GM18870 (cell line): ENCODE measurements around the gene HYDIN.
"Not testable (repeated sequence)": the region's sequence is repeated elsewhere in the genome, so short reads cannot be mapped to it uniquely, and the experiment has no call there.

Experiments
- ATAC-seq: cut with Tn5 transposase; IDR thresholded peaks from one replicate; pipeline ENCODE4 v1.9.1; 2021; ENCODE audit warnings: moderate library complexity; ENCODE audit not compliant: unreplicated experiment

The HYDIN gene

DNA sequence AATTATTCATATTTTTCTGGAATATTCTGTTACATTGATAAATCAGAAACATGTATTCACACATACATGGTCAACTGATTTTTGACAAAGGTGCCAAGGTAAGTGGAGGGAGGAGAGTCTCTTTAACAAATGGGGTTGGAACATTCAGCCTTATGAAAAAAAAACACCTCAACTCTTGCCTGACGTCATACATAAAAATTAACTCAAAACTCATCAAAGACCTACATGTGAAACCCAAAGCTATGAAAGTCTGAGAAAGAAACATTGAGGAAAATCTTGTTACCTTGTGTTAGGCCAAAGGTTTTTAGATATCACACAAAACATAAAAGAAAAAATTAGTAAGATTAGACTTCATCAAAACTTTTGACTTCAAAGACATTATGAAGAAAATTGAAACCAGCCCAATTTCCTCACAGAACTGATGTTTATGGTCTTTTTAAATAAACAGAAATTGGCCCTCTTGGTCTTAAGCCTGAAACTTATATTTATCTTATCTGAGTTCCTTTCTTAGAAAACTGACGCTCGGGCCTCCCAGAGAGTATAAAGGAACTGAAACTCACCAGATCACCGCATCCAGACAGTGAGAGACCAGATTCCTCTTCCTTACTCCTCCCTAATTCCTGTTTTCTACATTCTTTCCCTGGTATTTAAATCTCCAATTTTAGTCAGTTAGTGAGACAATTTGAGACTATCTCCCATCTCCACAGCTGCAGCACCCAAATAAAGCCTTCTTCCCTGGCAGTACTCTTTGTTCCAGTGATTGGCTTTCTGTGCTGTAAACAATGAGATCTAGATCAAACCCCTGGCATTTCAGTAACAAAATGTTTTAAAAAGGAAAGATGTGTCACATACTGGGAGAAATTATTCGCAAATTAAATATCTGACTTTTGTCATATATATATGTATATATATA, 4.0 kb downstream of the HYDIN start:
- ATAC-seq = no peak

DNA sequence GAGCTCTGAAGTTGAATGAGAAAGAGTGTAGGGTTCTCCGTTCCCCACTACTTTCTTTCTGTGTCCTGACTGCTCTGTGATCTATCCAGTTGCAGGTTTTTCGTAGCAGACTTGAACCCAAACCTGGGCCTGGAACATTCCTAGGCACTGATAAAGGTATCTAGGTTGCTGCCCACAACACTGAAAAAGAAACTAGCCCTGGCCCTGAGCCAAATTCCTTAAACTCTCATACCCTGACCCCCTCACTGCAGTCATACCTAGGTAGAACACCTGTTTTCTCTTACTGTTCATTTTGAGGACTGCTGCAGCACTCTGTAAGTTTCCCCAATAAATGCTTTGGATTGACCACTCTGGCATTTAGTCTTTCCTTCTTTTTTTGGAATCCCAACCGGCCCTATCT, 5.4 kb downstream of the HYDIN start:
- ATAC-seq = no peak

DNA sequence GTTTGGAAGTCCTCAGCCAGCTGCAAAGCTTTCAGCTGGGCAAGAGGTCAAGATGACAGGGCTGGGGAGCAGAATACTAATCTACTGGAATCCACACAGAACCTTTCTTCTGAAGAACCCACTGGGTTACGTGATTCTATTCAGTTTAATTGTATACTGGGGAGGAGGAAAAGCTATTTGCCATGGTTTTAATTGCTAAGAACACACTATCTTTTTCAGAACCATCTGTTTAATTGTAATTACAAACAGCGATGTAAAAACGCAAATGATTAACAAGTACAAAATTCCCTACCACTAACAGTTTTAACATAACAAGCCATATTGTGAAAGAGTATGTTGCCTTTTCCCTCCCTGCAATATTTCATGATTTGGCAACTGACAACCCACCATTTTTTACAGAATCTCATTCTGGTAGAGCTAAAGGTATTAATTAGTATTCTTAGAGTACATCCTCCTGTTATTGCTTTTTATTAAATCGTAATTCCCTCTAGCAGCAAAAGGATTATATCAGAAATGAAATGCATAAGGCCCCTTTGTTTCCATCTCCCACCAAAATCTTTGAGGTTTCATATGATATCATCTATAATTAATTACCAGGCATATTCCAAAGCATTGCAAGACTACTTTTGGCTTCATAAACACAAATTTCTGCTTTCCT, 12.1 kb downstream of the HYDIN start:
- ATAC-seq = no peak

DNA sequence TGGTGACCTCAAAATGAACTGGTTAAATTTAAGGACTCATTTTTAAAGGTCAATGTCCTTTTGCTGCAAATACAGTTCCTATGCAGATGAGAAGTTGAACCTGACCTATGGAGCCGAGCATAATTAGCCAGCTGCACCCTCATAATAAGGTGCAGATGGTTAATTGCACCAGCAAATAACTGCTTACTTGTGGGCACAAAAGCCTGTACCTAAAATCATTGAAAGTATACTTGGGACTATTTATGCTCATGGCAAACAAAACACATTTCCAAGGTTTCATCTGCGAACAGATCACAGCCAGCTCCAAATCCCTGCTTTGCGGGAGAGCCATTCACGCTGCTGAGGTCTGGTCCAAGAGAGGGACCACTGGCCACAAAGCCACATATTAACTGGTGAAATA, 13.0 kb downstream of the HYDIN start:
- ATAC-seq = no peak

DNA sequence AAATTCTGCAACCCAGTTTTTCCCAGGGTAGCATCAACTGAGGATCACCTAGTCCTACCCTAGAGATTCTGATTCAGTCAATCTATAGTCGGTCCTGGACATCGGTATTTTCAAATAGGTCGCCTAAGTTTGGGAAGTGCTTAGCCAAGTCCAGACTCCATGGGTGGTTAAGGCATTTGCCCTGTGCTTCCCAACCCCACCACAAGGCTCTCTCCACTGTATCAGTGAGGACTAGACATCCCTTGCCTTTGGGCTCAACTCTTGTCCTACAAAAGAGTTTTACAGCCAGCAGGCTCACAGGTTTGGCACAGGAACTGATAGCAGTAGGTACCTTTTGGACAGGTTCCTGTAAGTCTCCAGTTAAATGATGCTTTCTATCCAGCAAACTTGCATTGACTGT, 13.8 kb downstream of the HYDIN start:
- ATAC-seq = no peak

DNA sequence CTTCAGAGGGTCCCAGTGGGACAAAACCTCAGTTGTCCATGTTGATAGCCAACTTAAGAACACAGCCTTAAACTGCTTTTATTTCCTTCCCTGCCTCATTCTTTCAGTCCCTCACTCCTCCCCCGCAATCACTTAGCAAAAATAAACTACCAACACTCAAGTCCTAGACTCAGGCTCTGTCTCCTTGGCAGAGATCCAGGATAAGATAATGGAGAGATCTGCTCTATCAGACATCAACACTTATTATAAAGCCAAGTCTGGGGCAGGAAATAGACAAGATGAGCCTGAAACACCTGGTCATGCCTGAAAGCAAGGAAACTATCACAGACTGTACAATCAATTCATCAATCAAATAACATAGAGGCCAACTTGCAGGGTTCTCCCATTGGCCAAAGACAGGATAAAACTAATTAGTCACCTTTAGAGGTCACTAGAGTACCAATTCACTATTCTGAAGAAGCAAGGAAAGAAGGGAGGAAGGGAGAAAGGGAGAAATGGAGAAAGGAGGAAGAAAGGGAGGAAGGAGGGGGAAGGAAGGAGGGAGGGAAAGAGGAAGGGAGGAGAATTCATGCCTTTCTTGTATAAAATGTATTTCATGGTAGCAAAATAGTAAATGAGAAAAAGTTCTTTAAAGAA, 15.7 kb downstream of the HYDIN start:
- no peak for ATAC-seq

DNA sequence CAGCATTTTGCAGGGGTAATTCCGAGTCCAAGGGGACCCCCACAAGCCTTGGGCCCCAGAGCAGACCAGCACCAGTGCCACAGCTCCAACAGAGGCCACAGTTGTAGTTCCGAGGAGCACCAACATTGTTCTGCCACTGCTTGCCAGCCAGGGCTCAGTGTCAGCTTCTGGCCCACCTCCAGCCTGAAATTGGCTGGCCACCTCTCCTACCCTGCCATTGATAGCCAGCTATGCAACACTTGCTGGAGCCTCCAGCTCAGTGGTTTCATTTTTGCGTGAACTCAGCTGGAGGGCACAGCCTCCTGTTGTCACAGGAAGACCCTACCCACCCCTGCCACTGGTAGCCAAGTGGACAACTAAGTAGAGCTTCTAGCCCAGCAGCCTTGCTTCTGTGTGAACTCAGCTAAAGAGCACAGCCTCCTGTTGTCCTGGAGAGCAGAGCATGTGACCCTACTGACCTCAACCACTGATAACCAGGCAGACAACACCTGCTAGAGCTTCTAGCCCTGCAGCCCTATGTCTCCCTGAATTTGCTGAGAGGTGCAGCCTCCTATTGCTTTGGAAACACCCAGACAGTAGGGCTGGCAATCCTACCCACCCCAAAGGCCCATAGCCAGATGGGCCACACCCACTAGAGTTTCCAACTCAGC, 24.9 kb downstream of the HYDIN start:
- no peak for ATAC-seq

DNA sequence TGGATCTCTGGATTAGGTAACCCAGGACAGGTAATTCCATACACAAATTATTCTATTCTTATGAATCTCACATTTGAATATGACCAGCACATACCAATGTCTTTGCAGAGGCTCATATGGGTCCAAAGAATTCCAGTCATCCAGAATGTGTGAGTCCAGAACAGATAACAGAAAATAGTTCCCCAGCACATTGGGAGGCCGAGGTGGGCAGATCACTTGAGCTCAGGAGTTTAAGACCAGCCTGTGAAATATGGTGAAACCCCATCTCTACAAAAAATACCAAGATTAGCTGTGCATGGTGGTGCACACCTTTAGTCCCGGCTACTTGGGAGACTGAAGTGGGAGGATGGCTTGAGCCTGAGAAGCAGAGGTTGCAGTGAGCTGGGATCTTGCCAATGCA, 26.9 kb downstream of the HYDIN start:
- ATAC-seq = no peak

DNA sequence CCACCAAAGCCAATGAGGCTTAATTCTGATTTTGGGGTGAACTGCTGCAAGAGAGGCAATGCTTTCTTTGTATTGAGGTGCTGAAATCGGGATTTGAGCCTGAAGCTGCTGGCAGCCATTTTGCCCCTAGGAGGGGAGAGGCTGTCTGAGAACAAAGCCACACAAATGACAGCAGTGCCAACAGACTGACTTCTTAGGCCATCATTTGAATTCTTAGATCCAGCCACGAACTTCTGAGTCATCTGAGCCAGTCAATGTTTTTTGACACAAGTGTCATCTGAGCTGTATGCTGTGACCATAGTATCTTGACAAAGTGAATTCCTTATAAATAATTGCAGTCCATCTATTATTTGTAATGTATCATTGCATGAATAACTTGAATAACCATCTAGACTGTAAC, 29.0 kb downstream of the HYDIN start:
- no peak for ATAC-seq

DNA sequence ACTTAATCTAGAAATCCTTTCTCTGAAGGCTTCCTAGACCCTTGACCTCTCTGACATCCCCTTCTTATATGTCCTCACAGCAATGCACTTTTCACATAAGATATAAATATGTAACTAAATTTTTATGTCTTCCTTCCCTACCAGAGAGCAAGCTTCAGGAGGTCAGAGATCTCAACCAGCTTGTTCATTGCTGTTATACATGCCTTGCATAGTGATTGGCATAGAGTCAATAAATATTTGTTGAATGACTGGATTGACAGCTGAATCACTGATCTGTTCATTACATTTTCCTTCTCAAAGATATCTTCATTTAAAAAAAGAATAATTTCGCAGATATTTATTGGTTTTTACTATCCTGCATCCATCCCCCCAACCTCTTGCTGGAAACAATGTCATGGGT, 29.5 kb downstream of the HYDIN start:
- no peak for ATAC-seq

DNA sequence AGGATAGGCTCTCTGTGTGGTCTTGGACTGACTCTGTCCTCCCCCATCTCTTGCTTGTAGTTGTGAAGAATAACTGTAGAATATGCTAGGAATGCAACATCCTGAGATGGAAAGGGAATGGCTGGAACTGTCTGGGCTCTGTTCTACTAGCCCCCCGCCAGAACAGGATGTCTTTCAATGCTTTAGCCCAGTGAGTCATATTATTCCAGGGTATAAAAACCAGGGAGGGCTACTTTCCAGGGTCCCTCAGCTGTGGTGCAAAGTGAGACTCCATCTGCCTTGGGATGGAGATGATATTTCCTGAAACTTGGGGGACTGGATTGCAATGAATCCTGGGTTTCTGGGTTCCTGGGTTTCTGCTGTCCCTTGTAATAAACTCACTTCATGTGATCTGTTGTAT, 32.1 kb downstream of the HYDIN start:
- no peak for ATAC-seq

DNA sequence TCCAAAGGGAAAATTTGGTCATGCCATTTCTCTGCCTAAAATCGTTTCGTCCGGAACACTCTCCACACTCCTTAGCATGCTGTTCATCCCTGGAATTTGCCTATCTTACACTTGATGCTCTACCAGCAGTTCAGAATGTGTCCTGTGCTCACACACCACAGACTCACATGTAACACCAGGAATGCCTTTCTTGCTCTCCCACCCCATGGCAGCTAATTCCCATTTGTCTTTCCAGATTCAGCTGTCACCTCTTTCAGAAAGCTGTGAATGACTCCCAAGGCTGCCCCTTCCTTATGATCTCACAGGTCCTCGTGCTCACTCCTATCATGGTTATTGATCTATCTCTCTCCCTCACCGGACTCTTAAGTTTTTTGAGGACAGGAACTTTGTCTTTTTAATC, 38.1 kb downstream of the HYDIN start:
- ATAC-seq = no peak

DNA sequence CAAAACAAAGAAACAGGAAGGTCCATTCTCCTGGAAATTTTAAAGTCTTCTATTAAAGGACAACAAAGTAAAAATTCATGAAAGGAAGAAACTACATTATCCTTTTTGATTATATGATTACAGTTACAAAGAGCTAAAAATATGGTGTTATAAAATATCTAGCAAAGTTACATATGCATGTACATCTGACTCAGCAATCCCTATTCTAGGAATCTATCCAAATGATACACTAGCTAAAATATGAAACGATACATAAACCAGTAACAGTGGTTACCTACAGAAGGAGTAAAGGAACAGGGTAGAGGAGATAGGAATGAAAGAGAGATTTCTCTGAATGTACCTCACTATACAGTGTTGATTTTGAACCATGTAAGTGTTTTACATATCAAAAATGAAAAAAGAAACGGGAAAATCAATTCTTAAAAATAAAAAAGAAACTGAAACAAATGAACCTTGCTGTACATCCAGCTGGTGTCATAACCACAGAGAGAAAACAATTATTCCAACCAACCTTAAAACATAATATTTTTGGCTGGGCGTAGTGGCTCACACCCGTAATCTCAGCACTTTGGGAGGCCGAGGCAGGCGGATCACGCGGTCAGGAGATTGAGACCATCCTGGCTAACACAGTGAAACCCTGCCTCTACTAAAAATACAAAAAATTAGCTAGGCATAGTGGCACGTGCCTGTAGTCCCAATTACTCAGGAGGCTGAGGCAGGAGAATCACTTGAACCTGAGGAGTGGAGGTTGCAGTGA, 41.4 kb downstream of the HYDIN start:
- ATAC-seq = no peak

DNA sequence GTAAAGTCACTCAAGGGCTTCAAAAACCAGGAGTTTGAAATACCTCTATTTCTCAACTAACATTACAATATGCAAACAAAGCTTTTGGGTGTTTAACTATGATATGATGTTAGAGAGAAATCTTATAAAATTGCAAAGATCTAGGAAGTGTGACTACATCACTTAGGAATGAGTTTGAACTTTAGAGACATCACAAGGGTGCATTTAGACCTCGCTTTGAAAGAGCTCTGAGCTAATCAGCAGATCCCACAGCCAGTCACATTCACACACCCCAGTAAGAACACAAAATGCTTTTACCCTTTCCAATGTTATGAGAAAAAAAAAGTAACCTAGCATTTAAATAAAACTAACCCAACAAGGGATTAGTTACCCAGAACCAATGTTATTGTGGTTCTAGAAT, 45.2 kb downstream of the HYDIN start:
- ATAC-seq = no peak

DNA sequence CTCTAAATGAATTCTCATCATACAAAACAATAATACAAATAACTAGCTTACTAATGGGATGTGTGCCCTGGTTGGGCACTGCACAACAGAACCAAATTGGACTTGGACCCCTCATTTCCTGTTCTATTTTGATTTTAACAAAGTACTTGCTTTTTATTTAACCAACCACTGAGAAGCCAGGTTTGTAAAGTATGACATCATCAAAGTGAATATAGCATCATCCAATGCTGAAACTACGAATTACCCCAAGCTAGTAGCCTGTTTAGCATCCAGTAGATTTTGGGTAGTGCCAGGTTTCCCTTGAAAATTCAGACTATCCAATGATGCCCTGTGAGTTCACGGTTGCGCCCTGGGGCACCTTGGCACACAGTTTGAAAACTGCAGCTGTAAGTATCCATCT, 51.0 kb downstream of the HYDIN start:
- ATAC-seq = no peak

DNA sequence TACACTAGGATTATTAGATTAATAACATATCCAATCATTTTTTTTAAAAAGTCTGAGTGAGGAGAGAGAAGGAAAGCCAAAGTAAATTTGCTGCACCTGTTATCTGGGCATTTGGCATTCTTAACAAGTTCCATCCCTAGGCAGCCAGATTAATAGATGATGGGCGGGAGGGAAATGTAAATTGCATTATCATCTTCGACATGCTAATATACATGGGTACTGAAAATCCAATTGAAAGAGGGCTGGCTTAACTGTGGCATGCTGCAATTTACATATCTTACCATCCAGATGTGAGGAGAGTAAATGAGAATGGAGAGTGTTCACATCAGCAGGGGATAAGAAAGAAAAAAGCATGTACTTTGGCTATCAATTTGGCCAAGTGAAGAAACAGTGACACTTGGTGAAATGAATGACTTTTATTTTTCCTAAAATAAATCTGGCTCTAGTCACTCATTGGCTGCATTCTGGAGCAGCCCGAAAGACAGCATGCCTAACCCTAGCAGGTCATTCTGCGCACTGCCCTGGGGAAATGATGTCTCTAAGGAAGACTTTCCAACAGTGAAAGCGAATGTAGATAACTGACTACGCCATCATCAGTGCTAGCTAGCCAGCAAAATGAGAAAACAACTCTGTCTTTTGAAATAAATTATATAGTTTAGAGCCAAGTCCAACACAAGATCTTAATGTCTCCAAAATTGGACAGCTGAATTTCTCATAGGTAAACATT, 57.9 kb downstream of the HYDIN start:
- ATAC-seq = no peak

DNA sequence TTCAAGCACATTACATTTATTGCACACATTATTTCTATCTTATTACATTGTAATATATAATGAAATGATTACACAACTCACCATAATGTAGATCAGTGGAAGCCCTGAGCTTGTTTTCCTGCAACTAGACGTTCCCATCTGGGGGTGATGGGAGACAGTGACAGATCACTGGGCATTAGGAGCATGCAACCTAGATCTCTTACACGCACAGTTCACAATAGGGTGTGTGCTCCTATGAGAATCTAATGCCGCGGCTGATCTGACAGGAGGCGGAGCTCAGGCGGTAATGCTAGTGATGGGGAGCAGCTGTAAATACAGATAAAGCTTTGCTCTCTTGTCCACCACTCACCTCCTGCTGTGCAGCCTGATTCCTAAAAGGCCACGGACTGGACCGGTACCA, 69.5 kb downstream of the HYDIN start:
- ATAC-seq = not testable (repeated sequence)

DNA sequence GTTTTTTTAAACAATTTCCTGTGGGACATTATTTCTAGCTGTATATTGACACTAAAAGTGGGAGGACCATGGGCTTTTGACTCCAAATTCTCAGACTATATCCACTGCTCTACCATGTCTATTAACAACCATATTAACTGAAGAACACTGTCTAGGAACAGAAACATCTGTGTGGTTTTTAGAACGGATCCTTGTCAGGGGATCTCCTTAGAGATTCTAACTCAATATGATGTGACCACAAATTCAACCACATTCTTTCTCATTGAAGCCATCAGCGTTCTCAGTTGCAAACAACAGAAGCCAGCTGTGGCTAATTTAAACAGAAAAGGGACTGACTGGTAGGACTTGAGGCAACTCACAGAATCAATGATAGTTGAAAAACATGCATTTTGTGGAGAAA, 73.2 kb downstream of the HYDIN start:
- not testable (repeated sequence) for ATAC-seq

DNA sequence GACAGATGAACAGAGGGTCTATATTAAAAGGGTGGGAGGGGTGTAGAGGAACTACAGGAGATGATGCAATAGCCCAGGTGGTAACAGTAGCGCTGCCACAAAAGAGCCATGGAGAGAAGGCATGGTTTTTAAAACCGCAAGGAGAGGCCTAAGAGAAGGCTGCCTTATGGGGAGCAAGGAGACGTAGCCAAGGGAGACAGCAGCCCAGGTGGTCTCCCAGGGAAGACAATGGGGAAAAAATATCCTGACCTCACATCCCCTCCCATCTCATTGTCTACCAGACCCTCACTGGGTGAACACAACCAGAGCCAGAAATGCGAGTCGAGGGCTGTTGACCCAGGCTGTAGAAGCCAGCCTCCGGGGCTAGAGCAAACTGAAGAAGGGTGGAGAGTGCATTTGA, 77.2 kb downstream of the HYDIN start:
- ATAC-seq = not testable (repeated sequence)

DNA sequence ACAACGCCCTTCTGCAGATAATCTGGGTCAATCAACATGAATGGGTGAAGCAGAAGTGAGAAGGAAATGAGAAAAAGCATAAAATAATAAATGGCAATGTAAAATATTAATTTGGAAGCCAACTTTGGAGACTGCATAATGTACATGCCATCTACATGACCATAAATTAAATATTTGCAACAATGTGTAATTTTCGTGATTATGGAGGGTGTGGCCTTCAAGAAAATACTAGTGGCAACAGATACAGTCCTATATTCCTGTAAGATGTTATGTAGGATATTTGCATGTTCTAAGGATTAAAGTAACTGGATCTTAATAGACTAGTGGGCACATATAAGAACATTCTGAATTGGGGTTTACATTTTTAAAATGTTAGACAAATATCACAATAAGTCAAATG, 78.9 kb downstream of the HYDIN start:
- not testable (repeated sequence) for ATAC-seq
